LNCAP (cell line): ENCODE results near the gene SETBP1.

Source experiments
- CTCF ChIP-seq: fragments of 450-650 bp; IDR thresholded peaks from 2 replicates; pipeline ENCODE4 v1.5.1; 2017; ENCODE audit warnings: mild to moderate bottlenecking

The SETBP1 gene

GRCh38 chr18:44909191-44909719 lies 228.6 kb downstream of the SETBP1 start:
- no peak for TF ChIP-seq CTCF

- TF ChIP-seq CTCF = no peak
Observed at GRCh38 chr18:44911260-44911659, 230.6 kb downstream of the SETBP1 start.

- TF ChIP-seq CTCF = no peak
Observed at GRCh38 chr18:44911773-44912172, 231.1 kb downstream of the SETBP1 start.

GRCh38 chr18:44912740-44913478 lies 232.2 kb downstream of the SETBP1 start:
- TF ChIP-seq CTCF = no peak

- TF ChIP-seq CTCF = no peak
Observed at GRCh38 chr18:44914028-44914427, 233.3 kb downstream of the SETBP1 start.

GRCh38 chr18:44915213-44915612 lies 234.5 kb downstream of the SETBP1 start:
- TF ChIP-seq CTCF = no peak

- TF ChIP-seq CTCF = no peak
Observed at GRCh38 chr18:44915661-44916060, 235.0 kb downstream of the SETBP1 start.
